Stimulated activated CD8-positive, alpha-beta memory T cell treated with anti-CD3 and anti-CD28 coated beads, Interleukin-15, amount 100 ng/mL, for 24 hours (primary cell): ENCODE data around the gene SLC25A45.

Experiments
- DNase-seq: peaks from one replicate; pipeline ENCODE4 v3.0.0-alpha.2; 2020; ENCODE audit warnings: low read depth

Gene SLC25A45

GRCh38 chr11:65382033-65382803 is at the start of gene SLC25A45:
Gene SLC25A45, minus strand, starts transcription at chr11:65382646. Its CDS starts 695 bp downstream, at chr11:65381951.
- DNase-seq, result peak; percentile 69

- DNase-seq, result no peak
Measured at GRCh38 chr11:65431451-65432099, 49.1 kb upstream of the SLC25A45 start.

DNA sequence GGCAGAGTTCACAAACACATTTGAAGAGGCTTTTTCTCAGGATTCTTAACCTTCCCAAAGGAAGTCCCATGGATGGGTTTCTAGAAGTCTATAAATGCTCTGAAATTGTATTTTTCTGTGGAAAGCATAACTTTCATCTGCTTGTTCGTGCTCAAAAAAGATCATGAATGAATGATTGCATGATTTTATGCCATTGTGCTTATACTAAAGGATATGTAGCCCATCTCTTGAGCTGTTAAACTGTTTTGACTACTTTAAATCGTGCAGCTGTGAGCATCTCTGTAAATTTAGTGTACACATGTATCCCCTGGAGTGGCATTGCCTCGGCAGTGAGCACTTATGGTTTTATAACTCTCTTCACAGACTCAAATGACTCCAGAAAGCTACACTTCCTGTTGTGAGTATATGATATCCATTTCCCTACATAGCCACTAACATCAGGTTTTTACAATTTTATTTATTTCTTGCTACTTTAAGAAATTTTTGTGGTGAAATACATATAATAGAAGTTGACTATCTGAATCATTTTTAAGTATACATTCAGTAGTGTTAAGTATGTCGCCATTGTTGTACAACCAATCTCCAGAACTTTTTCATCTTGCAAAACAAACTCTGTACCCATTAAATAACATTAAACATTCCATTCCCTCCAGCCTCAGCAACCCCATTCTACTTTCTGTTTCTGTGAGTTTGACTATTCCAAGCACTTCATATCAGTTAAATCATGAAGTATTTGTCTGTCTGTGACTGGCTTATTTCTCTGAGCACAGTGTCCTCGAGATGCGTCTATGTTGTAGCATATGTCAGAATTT is 48.2 kb upstream of the SLC25A45 start:
- no peak for DNase-seq

GRCh38 chr11:65429724-65430405 is 47.4 kb upstream of the SLC25A45 start:
- DNase-seq, result no peak

- DNase-seq, result no peak
Measured at GRCh38 chr11:65429068-65429681, 46.7 kb upstream of the SLC25A45 start.

- no peak for DNase-seq
Measured at GRCh38 chr11:65428578-65429067, 46.2 kb upstream of the SLC25A45 start.

GRCh38 chr11:65427691-65428577 is 45.5 kb upstream of the SLC25A45 start:
- DNase-seq, result no peak

DNA sequence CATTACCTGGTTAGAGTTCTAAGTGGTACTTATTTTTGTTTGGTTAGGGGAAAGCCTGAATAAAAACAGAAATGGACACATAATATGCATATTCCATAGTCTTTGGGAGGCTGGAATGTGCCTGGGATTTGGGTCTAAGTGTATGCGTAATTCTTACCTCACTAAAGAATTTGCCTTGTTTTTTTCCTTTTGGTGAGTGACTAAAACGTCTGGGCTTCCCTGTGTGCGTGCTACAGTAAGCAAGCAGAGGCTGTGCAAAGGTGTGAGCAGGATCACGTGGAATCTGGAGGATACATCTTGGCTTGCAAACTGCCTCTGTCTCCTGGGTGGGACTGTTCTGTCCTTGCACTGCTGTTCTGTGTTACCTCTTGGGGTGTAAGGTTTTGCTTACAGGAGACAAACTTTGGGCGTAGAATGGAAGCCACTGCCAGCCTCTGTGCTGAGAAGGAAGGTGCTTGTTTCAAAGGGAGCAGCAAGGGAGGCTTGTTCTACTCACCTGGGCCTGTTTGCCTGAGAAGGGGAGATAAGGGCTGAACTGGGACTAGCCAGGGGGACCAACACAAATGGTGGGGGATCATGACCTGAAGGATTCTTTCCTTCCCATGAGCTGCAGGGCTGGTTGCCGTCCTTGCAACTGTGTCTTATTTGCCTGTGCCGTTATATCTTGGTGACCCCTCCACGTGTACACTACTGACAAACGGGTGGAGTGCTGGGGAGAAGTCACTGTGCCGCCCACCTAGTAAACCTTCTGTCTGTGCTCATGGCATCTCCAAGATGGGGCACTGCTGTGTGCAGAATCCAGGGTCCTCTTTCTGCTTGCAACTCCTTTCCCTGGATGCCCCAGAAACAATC is 44.6 kb upstream of the SLC25A45 start:
- no peak for DNase-seq

- no peak for DNase-seq
Measured at GRCh38 chr11:65425971-65426838, 43.8 kb upstream of the SLC25A45 start.

- no peak for DNase-seq
Measured at GRCh38 chr11:65425105-65425970, 42.9 kb upstream of the SLC25A45 start.

DNA sequence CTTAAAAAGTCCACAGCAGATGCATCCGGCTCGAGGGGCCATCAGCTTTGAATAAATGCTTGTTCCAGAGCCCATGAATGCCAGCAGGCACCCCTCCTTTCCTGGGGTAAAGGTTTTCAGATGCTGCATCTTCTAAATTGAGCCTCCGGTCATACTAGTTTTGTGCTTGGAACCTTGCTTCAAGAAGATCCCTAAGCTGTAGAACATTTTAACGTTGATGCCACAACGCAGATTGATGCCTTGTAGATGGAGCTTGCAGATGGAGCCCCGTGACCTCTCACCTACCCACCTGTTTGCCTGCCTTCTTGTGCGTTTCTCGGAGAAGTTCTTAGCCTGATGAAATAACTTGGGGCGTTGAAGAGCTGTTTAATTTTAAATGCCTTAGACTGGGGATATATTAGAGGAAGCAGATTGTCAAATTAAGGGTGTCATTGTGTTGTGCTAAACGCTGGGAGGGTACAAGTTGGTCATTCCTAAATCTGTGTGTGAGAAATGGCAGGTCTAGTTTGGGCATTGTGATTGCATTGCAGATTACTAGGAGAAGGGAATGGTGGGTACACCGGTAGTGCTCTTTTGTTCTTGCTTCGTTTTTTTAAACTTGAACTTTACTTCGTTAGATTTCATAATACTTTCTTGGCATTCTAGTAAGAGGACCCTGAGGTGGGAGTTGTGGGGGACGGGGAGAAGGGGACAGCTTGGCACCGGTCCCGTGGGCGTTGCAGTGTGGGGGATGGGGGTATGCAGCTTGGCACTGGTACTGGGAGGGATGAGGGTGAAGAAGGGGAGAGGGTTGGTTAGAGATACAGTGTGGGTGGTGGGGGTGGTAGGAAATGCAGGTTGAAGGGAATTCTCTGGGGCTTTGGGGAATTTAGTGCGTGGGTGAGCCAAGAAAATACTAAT is 42.0 kb upstream of the SLC25A45 start:
- DNase-seq, result no peak

- DNase-seq, result no peak
Measured at GRCh38 chr11:65423516-65424204, 41.2 kb upstream of the SLC25A45 start.

DNA sequence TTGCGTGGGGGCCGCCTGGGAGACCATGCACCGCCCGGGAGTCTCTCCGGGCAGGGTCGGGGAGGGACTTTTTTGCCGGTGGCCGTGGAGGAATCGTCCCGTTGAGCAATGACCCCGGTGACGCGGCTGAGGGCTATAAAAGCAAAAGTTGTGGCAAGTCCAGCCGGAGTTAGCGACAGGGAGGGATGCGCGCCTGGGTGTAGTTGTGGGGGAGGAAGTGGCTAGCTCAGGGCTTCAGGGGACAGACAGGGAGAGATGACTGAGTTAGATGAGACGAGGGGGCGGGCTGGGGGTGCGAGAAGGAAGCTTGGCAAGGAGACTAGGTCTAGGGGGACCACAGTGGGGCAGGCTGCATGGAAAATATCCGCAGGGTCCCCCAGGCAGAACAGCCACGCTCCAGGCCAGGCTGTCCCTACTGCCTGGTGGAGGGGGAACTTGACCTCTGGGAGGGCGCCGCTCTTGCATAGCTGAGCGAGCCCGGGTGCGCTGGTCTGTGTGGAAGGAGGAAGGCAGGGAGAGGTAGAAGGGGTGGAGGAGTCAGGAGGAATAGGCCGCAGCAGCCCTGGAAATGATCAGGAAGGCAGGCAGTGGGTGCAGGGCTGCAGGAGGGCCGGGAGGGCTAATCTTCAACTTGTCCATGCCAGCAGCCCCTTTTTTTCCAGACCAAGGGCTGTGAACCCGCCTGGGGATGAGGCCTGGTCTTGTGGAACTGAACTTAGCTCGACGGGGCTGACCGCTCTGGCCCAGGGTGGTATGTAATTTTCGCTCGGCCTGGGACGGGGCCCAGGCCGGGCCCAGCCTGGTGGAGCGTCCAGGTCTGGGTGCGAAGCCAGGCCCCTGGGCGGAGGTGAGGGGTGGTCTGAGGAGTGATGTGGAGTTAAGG is 40.4 kb upstream of the SLC25A45 start, which contains the start of gene NEAT1:
Gene NEAT1 (plus strand): TSS at position 166 of the 883 bp plus-strand sequence.
- DNase-seq, result peak; percentile 91

DNA sequence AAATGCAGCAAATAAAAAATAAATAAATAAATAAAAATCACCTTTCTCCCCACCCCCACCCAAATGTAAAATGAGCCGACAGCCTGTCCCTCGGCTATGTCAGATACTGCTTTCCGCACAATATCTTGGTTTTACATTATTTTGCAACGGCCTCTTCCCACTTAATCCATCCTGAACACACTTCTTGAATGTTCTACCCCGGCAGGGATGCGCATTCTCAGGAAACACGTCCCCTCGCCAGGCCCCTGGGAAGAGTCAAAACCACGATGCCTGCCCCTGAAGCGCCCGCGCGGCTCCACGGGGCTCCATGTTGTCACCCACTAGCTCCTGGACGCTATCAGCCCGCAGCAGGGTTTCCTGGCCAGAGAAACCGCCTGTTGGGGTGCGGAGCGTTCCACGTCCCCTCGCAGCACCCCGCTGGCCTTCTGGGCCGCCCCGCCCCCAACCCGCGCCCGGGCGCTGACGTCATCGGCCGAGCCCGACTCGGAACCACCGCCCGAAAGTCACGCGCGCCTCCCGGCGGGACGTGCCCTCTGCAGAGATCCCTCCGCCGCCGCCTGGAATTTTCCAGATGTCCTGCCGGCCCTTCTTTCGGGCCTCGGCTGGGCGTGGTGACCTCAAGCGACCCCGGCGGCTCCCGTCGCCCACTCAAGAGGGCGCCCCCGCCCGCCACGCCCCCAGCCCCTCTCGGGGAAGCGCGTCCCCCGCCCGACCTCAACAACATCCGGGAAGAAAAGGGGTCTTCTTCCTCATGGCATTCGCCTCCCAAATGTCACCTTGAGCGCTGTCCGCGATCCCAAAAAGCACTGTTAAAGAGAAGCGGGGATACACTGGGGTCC is 39.6 kb upstream of the SLC25A45 start:
- DNase-seq, result peak; percentile 92
